RCC 7860 (cell line): Measurements from ENCODE around the gene SKA2.
A peak's percentile ranks its signal among the peaks of the same experiment; 100 is the strongest.
"Not testable (repeated sequence)": the region's sequence is repeated elsewhere in the genome, so short reads cannot be mapped to it uniquely, and the experiment has no call there.

Source experiments
- DNase-seq: peaks from one replicate; pipeline ENCODE4 v3.0.0-alpha.2; 2015; ENCODE audit warnings: low spot score
- FAIRE-seq: peaks from 2 replicates; lab custom pipeline; 2012; peaks lifted over from hg19 to GRCh38; lab: Jason Lieb, UNC

SKA2 gene

DNA sequence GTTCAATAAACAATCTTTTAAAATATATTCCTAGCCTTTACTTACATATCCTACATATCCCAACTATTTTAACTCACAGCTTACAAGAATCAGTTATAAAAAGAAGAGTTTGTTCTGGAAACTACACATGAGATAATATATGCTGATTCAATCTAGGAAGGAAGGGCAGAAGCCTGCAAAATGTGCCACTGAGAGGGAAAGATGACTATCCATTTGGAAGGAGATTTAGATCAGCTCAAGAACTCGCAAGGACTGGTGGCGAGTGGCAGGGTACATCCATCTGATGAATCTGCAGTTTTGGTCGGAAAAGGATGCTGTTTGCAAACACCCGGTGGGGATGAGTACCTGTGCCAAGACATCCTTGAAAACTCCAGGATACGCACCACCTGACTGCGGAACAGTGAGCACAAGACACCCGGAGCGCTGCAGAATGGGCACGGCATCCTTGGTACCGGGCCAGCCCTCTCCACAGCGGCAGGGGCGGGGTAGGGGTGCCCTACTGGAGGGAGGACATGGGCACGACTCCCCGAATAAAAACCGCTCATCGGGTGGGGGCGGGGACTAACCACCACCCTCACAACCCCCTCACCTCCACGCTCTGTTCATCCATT lies 49.0 kb downstream of the SKA2 start:
- DNase-seq: peak; percentile 27
- FAIRE-seq: no peak

- no peak for FAIRE-seq
These were observed 53.8 kb downstream of the SKA2 start for GRCh38 chr17:59101178-59101577.

GRCh38 chr17:59097876-59098275 lies 57.1 kb downstream of the SKA2 start:
- FAIRE-seq (no peak), DNase-seq (no peak)

More at GRCh38 chr17:59101178-59101577, 53.8 kb downstream of the SKA2 start:
- no peak for DNase-seq

DNA sequence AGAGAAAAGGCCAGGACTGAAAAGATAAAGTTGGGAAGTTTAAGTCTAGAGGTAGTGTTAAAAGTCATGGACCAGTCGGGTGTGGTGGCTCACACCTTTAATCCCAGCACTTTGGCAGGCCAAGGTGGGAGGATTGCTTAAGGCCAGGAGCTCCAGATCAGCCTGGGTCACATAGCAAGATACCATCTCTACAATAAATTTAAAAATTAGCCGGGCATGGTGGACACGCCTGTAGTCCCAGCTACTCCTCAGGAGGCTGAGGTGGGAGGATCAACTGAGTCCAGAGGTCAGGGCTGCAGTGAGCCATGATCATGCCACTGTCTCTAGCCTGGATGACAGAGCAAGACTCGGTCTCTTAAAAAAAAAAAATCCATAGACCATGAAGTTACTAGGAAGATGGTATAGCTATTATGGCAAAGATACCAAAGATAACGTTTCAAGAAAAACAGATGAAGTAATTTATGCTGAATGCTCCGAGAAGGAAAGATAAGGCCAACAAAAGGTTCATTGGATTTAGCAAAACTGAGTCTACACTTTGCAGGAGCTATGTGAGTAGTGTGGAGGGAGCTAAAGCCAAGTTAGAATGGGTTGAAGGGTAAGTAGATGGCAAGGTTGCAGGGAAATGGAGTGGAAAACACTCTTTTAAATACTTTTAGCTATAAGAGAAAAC lies 60.0 kb downstream of the SKA2 start:
- DNase-seq (peak; percentile 47), FAIRE-seq (peak; percentile 46)

GRCh38 chr17:59093702-59094231 lies 61.2 kb downstream of the SKA2 start:
- peak; percentile 89 for DNase-seq
- peak; percentile 86 for FAIRE-seq

DNA sequence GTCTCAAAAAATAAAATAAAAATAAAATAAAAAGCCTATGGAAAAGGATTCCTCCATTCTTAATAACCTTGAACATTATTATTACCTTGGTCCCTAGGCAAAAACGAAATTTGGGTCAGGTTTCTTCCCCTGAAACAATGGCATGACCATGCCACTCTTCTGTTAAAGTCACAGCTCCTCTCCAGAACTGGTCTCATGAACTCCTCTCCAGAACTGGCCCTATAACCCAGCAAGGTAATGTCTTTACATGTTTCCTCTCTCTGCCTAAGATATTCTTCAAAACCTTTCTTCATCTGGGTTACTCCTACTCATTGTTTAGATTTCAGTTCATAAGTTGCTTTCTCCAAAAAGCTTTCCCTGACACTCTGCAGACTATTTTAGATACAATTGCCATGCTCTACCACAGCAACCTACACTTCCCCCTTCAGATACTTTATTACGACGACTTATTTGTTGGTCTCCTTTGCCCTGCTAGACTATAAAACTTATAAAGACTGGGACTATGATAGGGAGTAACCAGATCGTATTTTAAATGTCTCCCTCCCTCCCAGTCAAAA lies 61.8 kb downstream of the SKA2 start:
- no peak for FAIRE-seq

DNA sequence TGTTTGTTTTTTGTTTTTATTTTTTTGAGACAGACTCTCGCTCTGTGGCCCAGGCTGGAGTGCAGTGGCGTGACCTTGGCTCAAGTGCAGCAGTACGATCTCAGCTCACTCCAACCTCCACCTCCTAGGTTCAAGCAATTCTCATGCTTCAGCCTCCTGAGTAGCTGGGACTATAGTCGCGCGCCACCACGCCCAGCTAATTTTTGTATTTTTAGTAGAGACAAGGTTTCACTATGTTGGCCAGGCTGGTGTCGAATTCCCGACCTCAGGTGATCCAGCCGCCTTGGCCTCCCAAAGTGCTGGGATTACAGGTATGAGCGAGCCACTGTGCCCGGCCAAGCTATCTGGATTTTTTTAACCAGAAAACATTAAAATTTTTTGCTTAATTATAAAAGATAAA lies 64.4 kb downstream of the SKA2 start:
- DNase-seq, FAIRE-seq: not testable (repeated sequence)

More for the DNA sequence above, 61.8 kb downstream of the SKA2 start:
- DNase-seq: no peak

DNA sequence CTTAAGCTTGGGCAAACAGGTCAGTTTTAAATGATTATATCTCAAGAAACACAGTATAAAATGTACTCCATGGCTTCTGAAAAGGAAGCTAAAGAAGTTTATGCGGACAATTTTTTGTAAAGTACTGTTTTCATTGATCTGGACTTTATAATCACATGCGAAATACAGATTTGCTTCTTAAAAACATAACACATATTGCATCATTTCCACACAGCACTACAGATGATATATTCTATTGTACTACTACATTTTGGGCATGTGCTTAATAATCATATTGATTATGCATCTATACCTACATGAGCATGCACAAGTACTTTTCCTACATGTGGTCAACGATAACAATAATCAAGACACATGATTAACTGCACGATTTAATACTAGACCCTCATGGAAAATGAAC lies 70.8 kb downstream of the SKA2 start:
- no peak for FAIRE-seq

DNA sequence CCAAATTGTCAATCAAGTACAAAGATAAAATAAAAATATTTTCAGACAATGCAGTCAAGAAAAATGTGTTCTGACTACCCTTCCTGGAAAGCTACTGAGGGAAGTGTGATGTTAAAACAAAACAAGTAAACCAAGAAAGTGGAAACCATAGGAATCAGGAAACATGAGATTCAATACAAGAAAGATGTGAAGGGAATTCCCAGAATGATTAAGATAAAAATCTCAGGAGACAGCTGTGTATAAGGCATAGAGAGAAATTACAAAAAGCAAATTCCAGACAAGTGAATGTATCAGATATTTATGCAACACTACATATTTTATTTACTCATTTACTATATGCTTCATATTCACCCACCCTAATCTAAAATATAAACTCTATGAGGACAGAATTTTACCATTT lies 80.5 kb downstream of the SKA2 start:
- DNase-seq: peak; percentile 20
- no peak for FAIRE-seq

More for the DNA sequence above, 70.8 kb downstream of the SKA2 start:
- no peak for DNase-seq

DNA sequence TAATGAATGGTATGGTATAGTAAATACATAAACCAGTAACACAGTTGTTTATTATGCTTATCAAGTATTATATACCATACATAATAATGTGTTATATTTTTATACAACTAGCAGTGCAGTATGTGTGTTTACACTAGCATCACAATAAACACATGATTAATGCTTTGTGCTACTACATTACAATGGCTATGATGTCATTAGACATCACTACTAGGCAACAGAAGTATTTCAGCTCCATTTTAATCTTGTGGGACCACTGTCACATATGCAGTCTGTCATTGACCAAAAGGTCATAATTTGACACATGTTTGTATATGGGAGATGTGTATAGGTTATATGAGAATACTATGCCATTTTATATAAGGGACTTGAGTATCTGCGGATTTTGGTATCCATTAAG lies 81.0 kb downstream of the SKA2 start:
- no peak for DNase-seq
- no peak for FAIRE-seq

DNA sequence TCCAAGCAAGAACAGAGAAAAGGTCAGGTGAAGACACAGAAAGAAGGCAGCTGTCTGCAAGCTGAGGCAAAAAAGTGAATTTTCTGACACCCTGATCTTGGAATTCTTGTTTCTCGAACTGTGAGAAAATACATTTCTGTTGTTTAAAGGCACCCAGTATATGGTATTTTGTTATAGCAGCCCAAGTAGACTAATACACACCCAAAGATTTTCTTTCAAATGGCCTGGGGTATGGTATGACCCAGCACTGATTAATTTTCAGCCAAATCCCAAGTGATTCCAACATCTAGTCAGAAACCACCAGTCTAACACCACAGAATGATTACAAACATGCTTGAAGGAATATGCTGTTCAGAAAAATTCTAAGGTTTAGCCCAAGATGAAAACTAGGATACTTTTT lies 85.1 kb downstream of the SKA2 start:
- no peak for DNase-seq
- FAIRE-seq: no peak

DNA sequence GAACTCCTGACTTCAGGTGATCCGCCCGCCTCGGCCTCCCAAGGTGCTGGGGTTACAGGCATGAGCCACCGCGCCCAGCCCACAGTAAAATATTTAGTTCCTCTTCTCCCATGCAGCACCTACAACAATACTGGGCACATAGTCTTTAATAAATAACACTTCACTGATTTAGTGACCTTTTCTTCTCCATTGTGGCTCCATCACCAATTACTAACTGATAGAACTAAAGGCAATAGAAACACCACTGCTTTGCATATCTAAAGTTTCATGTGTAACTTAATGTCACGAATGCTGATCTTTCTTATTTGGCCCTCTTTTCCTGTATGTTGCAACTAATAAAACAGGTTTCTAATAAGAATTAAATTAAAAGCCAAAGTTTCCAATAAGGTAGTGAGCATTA lies 87.2 kb downstream of the SKA2 start:
- FAIRE-seq (no peak), DNase-seq (no peak)

DNA sequence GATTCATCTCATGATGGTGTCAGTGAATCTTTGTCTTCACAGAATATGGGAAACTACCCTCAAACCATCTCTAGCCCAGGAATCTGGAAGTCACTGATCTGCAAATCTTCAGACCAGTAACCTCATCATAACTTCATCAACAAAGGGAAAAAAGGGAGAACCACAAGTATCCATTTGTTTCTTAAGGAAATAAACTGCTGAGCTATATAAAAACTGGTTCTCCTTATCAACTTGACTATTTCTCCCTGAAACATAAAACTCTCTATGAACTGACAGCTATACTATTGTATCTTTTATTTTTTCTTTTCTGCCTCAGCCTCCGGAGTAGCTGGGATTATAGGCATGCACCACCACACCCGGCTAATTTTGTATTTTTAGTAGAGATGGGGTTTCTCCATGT lies 87.6 kb downstream of the SKA2 start:
- no peak for FAIRE-seq

DNA sequence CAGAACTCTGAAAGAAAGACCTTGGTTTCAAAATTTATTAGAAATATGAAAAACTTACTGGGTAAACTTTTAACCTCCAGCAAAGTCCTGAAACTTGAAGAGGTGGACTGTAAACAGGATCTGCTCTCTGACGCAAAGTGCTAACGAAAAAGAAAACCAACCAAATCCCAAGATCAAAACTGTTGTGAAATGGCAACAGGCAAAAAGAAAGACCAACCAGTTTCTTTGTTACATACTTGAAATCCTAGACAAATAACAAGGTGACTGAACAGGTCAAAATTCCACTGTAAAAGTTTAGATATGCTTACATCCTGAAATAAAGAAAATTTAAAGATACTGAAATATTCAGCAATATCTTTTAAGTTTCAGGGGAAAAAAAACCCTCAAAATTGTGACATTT lies 92.5 kb downstream of the SKA2 start:
- DNase-seq (no peak), FAIRE-seq (no peak)

More for the DNA sequence above, 87.6 kb downstream of the SKA2 start:
- DNase-seq: no peak
